Measurements from ENCODE around the gene PRG3.

DNA sequence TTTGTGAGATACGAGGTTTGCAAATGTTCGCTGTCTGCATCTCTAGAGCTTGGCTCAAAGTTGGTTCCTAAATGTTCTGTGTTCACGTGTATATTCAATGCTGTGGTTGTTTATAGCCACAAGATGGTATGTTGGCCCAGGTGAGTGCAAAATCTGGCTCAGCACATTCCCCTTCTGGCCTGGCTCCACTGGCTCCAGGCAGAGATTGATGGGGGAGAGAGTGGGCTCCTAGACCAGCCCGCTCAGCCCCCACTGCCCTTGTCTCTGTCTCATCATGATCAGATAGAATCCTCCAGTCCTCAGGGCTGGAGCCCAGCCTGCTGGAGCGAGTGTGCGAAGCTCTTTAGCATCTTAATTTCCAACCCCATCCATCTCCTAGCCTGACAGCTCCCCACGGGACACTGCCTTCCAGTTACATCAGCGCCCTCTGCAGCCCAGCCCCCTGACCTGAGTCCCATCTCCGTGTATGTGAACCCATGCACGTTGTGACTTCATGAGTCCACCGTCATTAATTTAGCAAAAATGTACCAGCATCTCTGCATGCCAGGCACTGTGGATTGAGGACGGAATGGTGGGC lies 40.8 kb downstream of the PRG3 start:
- TF ChIP-seq, protein P1, sequence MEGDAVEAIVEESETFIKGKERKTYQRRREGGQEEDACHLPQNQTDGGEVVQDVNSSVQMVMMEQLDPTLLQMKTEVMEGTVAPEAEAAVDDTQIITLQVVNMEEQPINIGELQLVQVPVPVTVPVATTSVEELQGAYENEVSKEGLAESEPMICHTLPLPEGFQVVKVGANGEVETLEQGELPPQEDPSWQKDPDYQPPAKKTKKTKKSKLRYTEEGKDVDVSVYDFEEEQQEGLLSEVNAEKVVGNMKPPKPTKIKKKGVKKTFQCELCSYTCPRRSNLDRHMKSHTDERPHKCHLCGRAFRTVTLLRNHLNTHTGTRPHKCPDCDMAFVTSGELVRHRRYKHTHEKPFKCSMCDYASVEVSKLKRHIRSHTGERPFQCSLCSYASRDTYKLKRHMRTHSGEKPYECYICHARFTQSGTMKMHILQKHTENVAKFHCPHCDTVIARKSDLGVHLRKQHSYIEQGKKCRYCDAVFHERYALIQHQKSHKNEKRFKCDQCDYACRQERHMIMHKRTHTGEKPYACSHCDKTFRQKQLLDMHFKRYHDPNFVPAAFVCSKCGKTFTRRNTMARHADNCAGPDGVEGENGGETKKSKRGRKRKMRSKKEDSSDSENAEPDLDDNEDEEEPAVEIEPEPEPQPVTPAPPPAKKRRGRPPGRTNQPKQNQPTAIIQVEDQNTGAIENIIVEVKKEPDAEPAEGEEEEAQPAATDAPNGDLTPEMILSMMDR (conservative IDR thresholded peaks at IDR 0.05; ENCODE audit: low read length) = peak; percentile 68
- no peak for TF ChIP-seq EZH2phosphoT487 (IDR thresholded peaks at IDR 0.05; ENCODE audit: borderline replicate concordance)
